ENCODE results near the gene MAP2K5. TPM values are rescaled to one million over a fixed set of nuclear protein-coding genes. Genes with fewer than 3 reads are reported as not detected.

MAP2K5 gene
- polyA plus RNA-seq, 2 of the 4 experiments (the other 2 are of a cell fraction) = 7.8 to 11.0 TPM

DNA sequence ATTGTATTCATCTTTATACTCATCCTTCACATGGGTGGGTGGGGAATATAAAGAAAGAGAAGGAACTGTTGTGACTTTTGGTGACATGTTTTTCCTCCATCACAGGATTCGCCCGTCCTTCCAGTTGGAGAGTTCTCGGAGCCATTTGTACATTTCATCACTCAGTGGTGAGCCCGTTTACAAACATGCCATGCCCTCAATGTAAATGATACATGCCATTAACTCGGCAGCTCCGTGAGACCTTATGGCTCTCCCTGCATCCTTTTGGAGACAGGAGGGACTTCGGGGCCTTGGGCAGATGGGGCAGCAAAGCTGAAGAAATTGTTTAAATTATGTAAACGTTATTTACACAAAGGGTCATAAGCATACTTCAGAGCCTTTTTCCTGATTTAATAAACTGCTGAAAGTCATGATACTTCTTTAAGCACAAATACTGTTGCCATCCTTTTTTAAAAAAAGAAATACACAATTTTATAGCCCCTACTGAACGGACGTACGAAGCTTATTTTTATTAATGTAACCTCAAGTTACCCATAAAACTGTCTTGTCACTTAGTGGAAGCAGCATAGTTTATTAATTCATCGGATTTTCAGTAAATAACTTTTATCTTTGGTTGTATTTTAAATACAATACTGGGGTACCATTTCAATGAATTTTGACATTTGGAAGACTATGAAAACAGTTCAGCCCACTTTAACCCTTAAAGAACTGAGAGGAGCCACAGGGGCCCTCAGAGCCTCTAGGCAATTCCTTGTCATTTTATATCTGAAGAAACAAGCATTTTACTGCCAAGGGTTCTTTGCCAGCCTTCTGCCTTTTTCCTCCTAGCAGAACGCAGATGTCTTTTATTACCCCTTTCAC, 227.2 kb downstream of the MAP2K5 start:
- no peak overlapping the region for H3K27ac ChIP-seq
- no peaks in the 10 kb centered on the region for H3K9me3 ChIP-seq
- DNase-seq (ENCODE audit: low read depth in 1 of 2, low spot score in 1 of 2) = no peak
- WGBS (ENCODE audit: missing lambda C conversion rate) = 85% methylated on average over 13 of the region's 13 CpGs
- H3K4me3 ChIP-seq = no peak overlapping the region
- FAIRE-seq = peak; percentile 70
- no peak for ATAC-seq
- CTCF ChIA-PET = interaction anchor here (0.6 to 1.1 kb wide), 2 partner anchors 14 to 525 kb away, joined by 3 to 5 read pairs; no protein-coding TSS in a partner anchor
- TF ChIP-seq NR3C1 (IDR thresholded peaks at IDR 0.05) = no peak
- no peak for TF ChIP-seq ZNF302 (CRISPR knock-in tag; IDR thresholded peaks at IDR 0.05)
- no peak for TF ChIP-seq POLR2A (IDR thresholded peaks at IDR 0.05; ENCODE audit: low read length)
- no peak for TF ChIP-seq KDM1A (IDR thresholded peaks at IDR 0.05; ENCODE audit: low read depth)
- TF ChIP-seq RAD21 (conservative IDR thresholded peaks at IDR 0.05 in 1 of 2, IDR thresholded peaks at IDR 0.05 in 1 of 2) = no peak
- TF ChIP-seq NPAS2 (CRISPR knock-in tag; IDR thresholded peaks at IDR 0.05; ENCODE audit: borderline replicate concordance) = no peak
- TF ChIP-seq PHF8 (IDR thresholded peaks at IDR 0.05; ENCODE audit: borderline replicate concordance, low read depth) = no peak
- no peak for TF ChIP-seq RCOR1 (IDR thresholded peaks at IDR 0.05; ENCODE audit: low read depth, low read length)
- no peak for TF ChIP-seq NFE2L2 (conservative IDR thresholded peaks at IDR 0.05; ENCODE audit: low read length)
- POLR2A ChIA-PET = no interaction called here
- H3K4me2 ChIP-seq = no peak overlapping the region
- no peaks in the 10 kb centered on the region for H3K4me1 ChIP-seq

DNA sequence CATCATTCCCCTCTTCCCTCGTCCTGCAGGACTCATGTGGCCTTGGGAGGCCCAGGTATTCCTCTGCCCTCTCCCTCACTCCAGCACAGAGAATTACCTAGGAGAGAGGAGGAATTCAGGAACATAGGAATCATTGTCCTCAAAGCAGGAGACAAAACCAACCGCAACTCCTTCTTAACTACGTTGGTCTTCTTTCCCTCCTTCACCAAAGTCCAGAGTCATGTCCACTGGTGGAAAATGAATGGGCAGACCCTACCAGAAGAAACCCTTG, 227.8 kb downstream of the MAP2K5 start:
- Histone ChIP-seq H3K4me3 (no peak overlapping the region), H3K27ac (no peak overlapping the region), H3K4me1 (no peaks in the 10 kb centered on the region), H3K9me3 (no peaks in the 10 kb centered on the region), H3K4me2 (no peak overlapping the region)
- CTCF ChIA-PET = interaction anchor here (0.6 kb wide), 1 partner anchor 55 kb away, joined by 3 read pairs; no protein-coding TSS in a partner anchor
- no peak for DNase-seq (ENCODE audit: low read depth in 1 of 2, low spot score in 1 of 2)
- TF ChIP-seq JUN (IDR thresholded peaks at IDR 0.05) (no peak), EHF (CRISPR knock-in tag; IDR thresholded peaks at IDR 0.05) (no peak), PHF8 (IDR thresholded peaks at IDR 0.05; ENCODE audit: borderline replicate concordance, low read depth) (no peak)
- TF ChIP-seq, protein P1, sequence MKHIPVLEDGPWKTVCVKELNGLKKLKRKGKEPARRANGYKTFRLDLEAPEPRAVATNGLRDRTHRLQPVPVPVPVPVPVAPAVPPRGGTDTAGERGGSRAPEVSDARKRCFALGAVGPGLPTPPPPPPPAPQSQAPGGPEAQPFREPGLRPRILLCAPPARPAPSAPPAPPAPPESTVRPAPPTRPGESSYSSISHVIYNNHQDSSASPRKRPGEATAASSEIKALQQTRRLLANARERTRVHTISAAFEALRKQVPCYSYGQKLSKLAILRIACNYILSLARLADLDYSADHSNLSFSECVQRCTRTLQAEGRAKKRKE (CRISPR knock-in tag; IDR thresholded peaks at IDR 0.05; ENCODE audit: low read depth) = no peak
- TF ChIP-seq, protein P2, sequence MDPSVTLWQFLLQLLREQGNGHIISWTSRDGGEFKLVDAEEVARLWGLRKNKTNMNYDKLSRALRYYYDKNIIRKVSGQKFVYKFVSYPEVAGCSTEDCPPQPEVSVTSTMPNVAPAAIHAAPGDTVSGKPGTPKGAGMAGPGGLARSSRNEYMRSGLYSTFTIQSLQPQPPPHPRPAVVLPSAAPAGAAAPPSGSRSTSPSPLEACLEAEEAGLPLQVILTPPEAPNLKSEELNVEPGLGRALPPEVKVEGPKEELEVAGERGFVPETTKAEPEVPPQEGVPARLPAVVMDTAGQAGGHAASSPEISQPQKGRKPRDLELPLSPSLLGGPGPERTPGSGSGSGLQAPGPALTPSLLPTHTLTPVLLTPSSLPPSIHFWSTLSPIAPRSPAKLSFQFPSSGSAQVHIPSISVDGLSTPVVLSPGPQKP (IDR thresholded peaks at IDR 0.05; ENCODE audit: low read depth, low read length) = no peak
- TF ChIP-seq, protein P3, sequence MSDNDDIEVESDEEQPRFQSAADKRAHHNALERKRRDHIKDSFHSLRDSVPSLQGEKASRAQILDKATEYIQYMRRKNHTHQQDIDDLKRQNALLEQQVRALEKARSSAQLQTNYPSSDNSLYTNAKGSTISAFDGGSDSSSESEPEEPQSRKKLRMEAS (IDR thresholded peaks at IDR 0.05) = no peak
- POLR2A ChIA-PET = no interaction called here
- 84% methylated on average over 3 of the region's 3 CpGs for WGBS (ENCODE audit: missing lambda C conversion rate)
- no peak for ATAC-seq
- no peak for FAIRE-seq

DNA sequence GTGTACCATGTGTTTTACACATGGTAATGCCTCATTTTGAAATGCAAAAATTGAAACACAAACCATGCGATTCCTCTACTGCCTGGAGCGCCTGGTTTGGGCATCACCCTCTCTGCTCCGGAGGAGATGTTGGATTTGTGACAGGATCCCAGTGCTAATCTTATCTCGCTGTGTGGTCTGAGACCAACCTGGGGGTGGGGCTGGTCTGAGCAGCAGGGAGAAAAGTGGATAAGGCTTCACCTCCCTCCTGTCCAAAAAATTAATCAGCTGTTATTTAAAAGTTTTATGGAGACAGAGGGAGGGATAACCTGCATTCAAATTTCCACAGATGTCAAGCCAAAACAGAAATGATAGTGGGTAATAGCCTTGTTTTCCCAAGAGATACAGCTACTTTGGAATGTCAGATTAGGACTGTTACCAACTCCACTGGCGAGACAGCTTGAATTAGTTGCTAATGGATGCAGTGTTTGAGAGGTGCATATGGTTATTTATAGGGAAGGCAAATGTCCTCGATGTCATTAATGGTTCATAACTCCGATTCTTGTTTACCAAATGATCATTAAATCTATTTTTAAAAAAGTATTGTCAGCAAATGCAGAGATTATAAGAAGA, 228.8 kb downstream of the MAP2K5 start:
- ATAC-seq (no peak), FAIRE-seq (peak; percentile 23), DNase-seq (ENCODE audit: low read depth in 1 of 2, low spot score in 1 of 2) (no peak)
- H3K9me3 ChIP-seq = no peaks in the 10 kb centered on the region
- no peak overlapping the region for H3K4me3 ChIP-seq
- WGBS (ENCODE audit: missing lambda C conversion rate) = 89% methylated on average over 7 of the region's 7 CpGs
- no peak overlapping the region for H3K4me2 ChIP-seq
- no peaks in the 10 kb centered on the region for H3K4me1 ChIP-seq
- no peak overlapping the region for H3K27ac ChIP-seq
- TF ChIP-seq GATA3 (IDR thresholded peaks at IDR 0.05; ENCODE audit: borderline replicate concordance) = no peak
- TF ChIP-seq JUN (IDR thresholded peaks at IDR 0.05) = no peak
- no peak for TF ChIP-seq NR3C1 (IDR thresholded peaks at IDR 0.05)
- no peak for TF ChIP-seq ZNF302 (CRISPR knock-in tag; IDR thresholded peaks at IDR 0.05)
- no peak for TF ChIP-seq KDM5A (IDR thresholded peaks at IDR 0.05)
- no peak for TF ChIP-seq SREBF2 (IDR thresholded peaks at IDR 0.05)
- TF ChIP-seq, protein P2 (IDR thresholded peaks at IDR 0.05; ENCODE audit: low read depth, low read length) = no peak
- no peak for TF ChIP-seq EHMT2 (IDR thresholded peaks at IDR 0.05; ENCODE audit: low read depth)
- TF ChIP-seq MYC (IDR thresholded peaks at IDR 0.05; ENCODE audit: borderline replicate concordance, low read length) = no peak
- no peak for TF ChIP-seq PHF8 (IDR thresholded peaks at IDR 0.05; ENCODE audit: borderline replicate concordance, low read depth)
- no peak for TF ChIP-seq HOXA7 (CRISPR knock-in tag; IDR thresholded peaks at IDR 0.05)
- TF ChIP-seq, protein P4, sequence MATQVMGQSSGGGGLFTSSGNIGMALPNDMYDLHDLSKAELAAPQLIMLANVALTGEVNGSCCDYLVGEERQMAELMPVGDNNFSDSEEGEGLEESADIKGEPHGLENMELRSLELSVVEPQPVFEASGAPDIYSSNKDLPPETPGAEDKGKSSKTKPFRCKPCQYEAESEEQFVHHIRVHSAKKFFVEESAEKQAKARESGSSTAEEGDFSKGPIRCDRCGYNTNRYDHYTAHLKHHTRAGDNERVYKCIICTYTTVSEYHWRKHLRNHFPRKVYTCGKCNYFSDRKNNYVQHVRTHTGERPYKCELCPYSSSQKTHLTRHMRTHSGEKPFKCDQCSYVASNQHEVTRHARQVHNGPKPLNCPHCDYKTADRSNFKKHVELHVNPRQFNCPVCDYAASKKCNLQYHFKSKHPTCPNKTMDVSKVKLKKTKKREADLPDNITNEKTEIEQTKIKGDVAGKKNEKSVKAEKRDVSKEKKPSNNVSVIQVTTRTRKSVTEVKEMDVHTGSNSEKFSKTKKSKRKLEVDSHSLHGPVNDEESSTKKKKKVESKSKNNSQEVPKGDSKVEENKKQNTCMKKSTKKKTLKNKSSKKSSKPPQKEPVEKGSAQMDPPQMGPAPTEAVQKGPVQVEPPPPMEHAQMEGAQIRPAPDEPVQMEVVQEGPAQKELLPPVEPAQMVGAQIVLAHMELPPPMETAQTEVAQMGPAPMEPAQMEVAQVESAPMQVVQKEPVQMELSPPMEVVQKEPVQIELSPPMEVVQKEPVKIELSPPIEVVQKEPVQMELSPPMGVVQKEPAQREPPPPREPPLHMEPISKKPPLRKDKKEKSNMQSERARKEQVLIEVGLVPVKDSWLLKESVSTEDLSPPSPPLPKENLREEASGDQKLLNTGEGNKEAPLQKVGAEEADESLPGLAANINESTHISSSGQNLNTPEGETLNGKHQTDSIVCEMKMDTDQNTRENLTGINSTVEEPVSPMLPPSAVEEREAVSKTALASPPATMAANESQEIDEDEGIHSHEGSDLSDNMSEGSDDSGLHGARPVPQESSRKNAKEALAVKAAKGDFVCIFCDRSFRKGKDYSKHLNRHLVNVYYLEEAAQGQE (IDR thresholded peaks at IDR 0.05) = no peak
- TF ChIP-seq POLR2A (IDR thresholded peaks at IDR 0.05; ENCODE audit: low read length) = no peak
- TF ChIP-seq ZC3H11A (IDR thresholded peaks at IDR 0.05) = no peak
- CTCF ChIA-PET = interaction anchor here (0.6 to 1.4 kb wide), 3 partner anchors 10 to 30 kb away, joined by 3 to 4 read pairs (median 3); no protein-coding TSS in a partner anchor
- POLR2A ChIA-PET = no interaction called here
